SK-N-SH (cell line): Measurements from ENCODE around the gene SLC5A1. TPM values are rescaled to one million over a fixed set of nuclear protein-coding genes. Genes with fewer than 3 reads are reported as not detected.

ENCODE experiments used
- CTCF ChIA-PET: fragments of 300-600, 350-600 bp; formaldehyde crosslinking; extraction: SDS; loops from one replicate; lab custom pipeline; 2021; lab: Yijun Ruan, JAX
- POLR2A ChIA-PET: fragments of 350-600 bp; sonication (Branson Sonifier 250); formaldehyde crosslinking; extraction: SDS; loops from one replicate; lab custom pipeline; 2020; ENCODE audit warnings: antibody characterized with exemption, inconsistent platforms; lab: Yijun Ruan, JAX
- DNase-seq: peaks from one replicate; pipeline ENCODE4 v3.0.0; 2012
- H2AFZ ChIP-seq: fragments of 200-600 bp; sonication (generic); 2 replicates; pipeline ENCODE4 v1.8.1; 2016; ENCODE audit warnings: antibody characterized with exemption, mild to moderate bottlenecking, low read depth
- H3F3A ChIP-seq: fragments of 200-600 bp; sonication (generic); replicated peaks from 2 replicates; pipeline ENCODE3; 2016; ENCODE audit warnings: antibody characterized with exemption, mild to moderate bottlenecking; ENCODE audit not compliant: insufficient read depth
- H3K27ac ChIP-seq, 2 experiments: fragments of 200-500 bp in 1 of 2; fragments of 200-600 bp in 1 of 2; sonication (Bioruptor generic) in 1 of 2; sonication (generic), shearing (Covaris generic) in 1 of 2; 2 replicates each; pipeline versions ENCODE4 v1.5.1 to v1.6.1; 2014 to 2016; ENCODE audit warnings: low read depth in 2 of 2, inconsistent platforms in 1 of 2, low read length in 1 of 2, mild to moderate bottlenecking in 1 of 2, mixed read lengths in 1 of 2
- H3K27me3 ChIP-seq: fragments of 200-600 bp; sonication (generic), shearing (Covaris generic); 2 replicates; pipeline ENCODE4 v1.6.1; 2016; ENCODE audit warnings: mixed run types; ENCODE audit not compliant: insufficient read depth
- H3K36me3 ChIP-seq, 2 experiments: fragments of 200-500 bp in 1 of 2; fragments of 200-600 bp in 1 of 2; sonication (Bioruptor generic) in 1 of 2; sonication (generic) in 1 of 2; replicated peaks in 1 of 2; 2 replicates each; pipeline versions ENCODE3 to v1.5.1; 2014 to 2016; ENCODE audit warnings: low read length in 1 of 2, mild to moderate bottlenecking in 1 of 2; ENCODE audit not compliant: insufficient read depth in 2 of 2, control insufficient read depth in 1 of 2
- H3K4me1 ChIP-seq, 2 experiments: fragments of 200-500 bp in 1 of 2; fragments of 200-600 bp in 1 of 2; sonication (Bioruptor generic) in 1 of 2; sonication (generic), shearing (Covaris generic) in 1 of 2; 2 replicates each; pipeline versions ENCODE4 v1.5.1 to v1.6.1; 2014 to 2016; ENCODE audit warnings: low read depth in 1 of 2, low read length in 1 of 2, mixed run types in 1 of 2; ENCODE audit not compliant: insufficient read depth in 2 of 2, control insufficient read depth in 1 of 2
- H3K4me2 ChIP-seq: fragments of 200-600 bp; sonication (generic), shearing (Covaris generic); 2 replicates; pipeline ENCODE4 v1.6.1; 2017; ENCODE audit warnings: mixed run types
- H3K4me3 ChIP-seq, 2 experiments: fragments of 200-500 bp in 1 of 2; fragments of 200-600 bp in 1 of 2; sonication (Bioruptor generic) in 1 of 2; sonication (generic), shearing (Covaris generic) in 1 of 2; 2 replicates each; pipeline versions ENCODE4 v1.5.1 to v1.8.1; 2014 to 2016; ENCODE audit warnings: low read depth in 2 of 2, inconsistent platforms in 1 of 2, low read length in 1 of 2, mild to moderate bottlenecking in 1 of 2, mixed read lengths in 1 of 2, moderate library complexity in 1 of 2
- H3K79me2 ChIP-seq: fragments of 200-600 bp; sonication (generic); 2 replicates; pipeline ENCODE4 v1.8.1; 2017; ENCODE audit warnings: mild to moderate bottlenecking; ENCODE audit not compliant: insufficient read depth
- H3K9ac ChIP-seq: fragments of 200-600 bp; sonication (generic); 2 replicates; pipeline ENCODE4 v1.6.1; 2017; ENCODE audit warnings: mixed run types
- H3K9me2 ChIP-seq: fragments of 200-600 bp; sonication (generic); 2 replicates; pipeline ENCODE4 v1.6.1; 2017; ENCODE audit warnings: mixed run types
- H3K9me3 ChIP-seq: fragments of 200-600 bp; sonication (generic); 2 replicates; pipeline ENCODE4 v1.6.1; 2017; ENCODE audit warnings: mixed run types, mild to moderate bottlenecking, moderate library complexity
- H4K20me1 ChIP-seq: fragments of 200-600 bp; sonication (generic); 2 replicates; pipeline ENCODE4 v1.6.1; 2017; ENCODE audit warnings: mild to moderate bottlenecking, mixed run types; ENCODE audit not compliant: insufficient read depth
- CHD2 ChIP-seq: fragments of 150-350 bp; IDR thresholded peaks from 2 replicates; pipeline ENCODE4 v1.6.1; 2018; ENCODE audit warnings: low read length; ENCODE audit not compliant: partially characterized antibody
- ELF1 ChIP-seq: IDR thresholded peaks from 2 replicates; pipeline ENCODE4 v1.4.0; 2012
- EZH2phosphoT487 ChIP-seq: fragments of 200-600 bp; sonication (generic); IDR thresholded peaks from 2 replicates; pipeline ENCODE4 v1.6.1; 2017; ENCODE audit warnings: low read depth, mixed run types, mild to moderate bottlenecking, antibody characterized with exemption, moderate library complexity, borderline replicate concordance
- NFIC ChIP-seq: IDR thresholded peaks from 2 replicates; pipeline ENCODE4 v1.4.0; 2012; ENCODE audit warnings: borderline replicate concordance
- RAD21 ChIP-seq: IDR thresholded peaks from 2 replicates; pipeline ENCODE4 v1.6.1; 2012; ENCODE audit warnings: mild to moderate bottlenecking, low read length
- RFX5 ChIP-seq: IDR thresholded peaks from 2 replicates; pipeline ENCODE4 v1.6.1; 2012; ENCODE audit warnings: mild to moderate bottlenecking, improper control_type of control experiment, low read length
- RXRA ChIP-seq: IDR thresholded peaks from 2 replicates; pipeline ENCODE4 v1.4.0; 2012; ENCODE audit warnings: low read depth, mild to moderate bottlenecking, borderline replicate concordance
- SIN3A ChIP-seq: IDR thresholded peaks from 2 replicates; pipeline ENCODE4 v1.6.1; 2012; ENCODE audit warnings: low read depth, mild to moderate bottlenecking, low read length, moderate library complexity, borderline replicate concordance
- SMC3 ChIP-seq: IDR thresholded peaks from 2 replicates; pipeline ENCODE4 v1.6.1; 2012; ENCODE audit warnings: low read depth, low read length, improper control_type of control experiment
- TAF1 ChIP-seq: IDR thresholded peaks from 2 replicates; pipeline ENCODE4 v1.6.1; 2012; ENCODE audit warnings: low read depth, mild to moderate bottlenecking, low read length, moderate library complexity, borderline replicate concordance
- TEAD4 ChIP-seq: IDR thresholded peaks from 2 replicates; pipeline ENCODE4 v1.4.0; 2012; ENCODE audit warnings: mild to moderate bottlenecking, borderline replicate concordance; ENCODE audit not compliant: insufficient read depth
- WGBS: methylation state at CpG from one replicate; pipeline ENCODE4 v1.1.6; 2017; ENCODE audit warnings: low lambda C conversion rate; 5-methylcytosine and 5-hydroxymethylcytosine counted together
- polyA plus RNA-seq, 3 experiments: library from polyadenylated mRNA; depleted of rRNA; stranded (reverse); fragments of >200 nt; gene quantifications; 2 replicates each; pipeline ENCODE4 v1.2.3, GENCODE V29; 2012
- TF ChIP-seq, protein P1 (sequence below): fragments of 150-350 bp; IDR thresholded peaks from 2 replicates; pipeline ENCODE4 v1.6.1; 2016; ENCODE audit warnings: mild to moderate bottlenecking, low read depth, low read length
- TF ChIP-seq, protein P2 (sequence below): IDR thresholded peaks from 2 replicates; pipeline ENCODE4; 2012
- TF ChIP-seq, protein P3 (sequence below): IDR thresholded peaks from 2 replicates; pipeline ENCODE4 v1.6.1; 2012; ENCODE audit warnings: mild to moderate bottlenecking, low read depth, low read length, moderate library complexity
- TF ChIP-seq, protein P4 (sequence below): fragments of 200-600 bp; sonication (generic); IDR thresholded peaks from 2 replicates; pipeline ENCODE4 v1.6.1; 2017; ENCODE audit warnings: antibody characterized with exemption, mild to moderate bottlenecking, moderate library complexity

The SLC5A1 gene
- polyA plus RNA-seq, 1 of the 3 experiments (the other 2 are of a cell fraction) = not detected

DNA sequence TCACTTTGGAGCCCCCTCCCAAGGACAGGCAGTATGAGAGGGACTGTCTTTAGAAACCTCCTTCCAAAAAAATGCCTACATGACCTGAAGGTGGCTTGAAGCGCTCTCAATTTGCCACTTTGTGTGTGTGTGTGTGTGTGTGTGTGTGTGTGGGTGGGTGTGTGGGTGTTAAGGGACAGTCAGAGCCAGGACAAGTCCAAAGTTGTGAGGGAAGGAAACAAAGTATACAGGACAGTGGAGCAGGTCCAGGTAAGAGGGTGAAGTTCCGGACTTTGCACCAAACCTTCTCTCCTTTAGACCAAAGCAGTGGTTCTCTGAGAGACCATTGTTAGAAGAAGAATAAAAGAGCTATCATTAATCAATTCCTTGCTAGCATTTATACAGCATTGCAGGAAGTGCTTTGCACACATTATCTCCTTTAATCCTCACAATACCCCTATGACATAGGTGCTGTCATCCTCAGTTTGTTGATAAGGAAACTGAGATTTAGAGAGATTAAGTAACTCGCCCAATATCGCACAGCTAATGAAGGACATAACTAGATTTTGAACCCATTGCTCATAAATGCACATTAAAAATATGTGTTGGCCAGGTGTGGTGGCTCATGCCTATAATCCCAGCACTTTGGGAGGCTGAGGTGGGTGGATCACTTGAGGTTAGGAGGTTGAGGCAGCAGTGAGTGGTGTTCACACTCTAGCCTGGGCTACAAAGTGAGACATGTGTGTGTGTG, 12.4 kb upstream of the SLC5A1 start:
- Histone ChIP-seq H3K4me1 (no peaks in the 10 kb centered on the region; a peak in 1 of 4 replicates), H3K27me3 (no peaks in the 10 kb centered on the region), H3K4me2 (no peak overlapping the region), H3K9ac (no peak overlapping the region), H3K4me3 (no peak overlapping the region), H3K9me3 (no peaks in the 10 kb centered on the region), H2AFZ (no peak overlapping the region)
- 66% methylated on average over 4 of the region's 4 CpGs for WGBS
- TF ChIP-seq SIN3A = no peak
- TF ChIP-seq, protein P1, sequence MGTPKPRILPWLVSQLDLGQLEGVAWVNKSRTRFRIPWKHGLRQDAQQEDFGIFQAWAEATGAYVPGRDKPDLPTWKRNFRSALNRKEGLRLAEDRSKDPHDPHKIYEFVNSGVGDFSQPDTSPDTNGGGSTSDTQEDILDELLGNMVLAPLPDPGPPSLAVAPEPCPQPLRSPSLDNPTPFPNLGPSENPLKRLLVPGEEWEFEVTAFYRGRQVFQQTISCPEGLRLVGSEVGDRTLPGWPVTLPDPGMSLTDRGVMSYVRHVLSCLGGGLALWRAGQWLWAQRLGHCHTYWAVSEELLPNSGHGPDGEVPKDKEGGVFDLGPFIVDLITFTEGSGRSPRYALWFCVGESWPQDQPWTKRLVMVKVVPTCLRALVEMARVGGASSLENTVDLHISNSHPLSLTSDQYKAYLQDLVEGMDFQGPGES = no peak
- no peak for TF ChIP-seq SMC3
- TF ChIP-seq ELF1 = no peak
- no peak for TF ChIP-seq RXRA
- TF ChIP-seq, protein P2, sequence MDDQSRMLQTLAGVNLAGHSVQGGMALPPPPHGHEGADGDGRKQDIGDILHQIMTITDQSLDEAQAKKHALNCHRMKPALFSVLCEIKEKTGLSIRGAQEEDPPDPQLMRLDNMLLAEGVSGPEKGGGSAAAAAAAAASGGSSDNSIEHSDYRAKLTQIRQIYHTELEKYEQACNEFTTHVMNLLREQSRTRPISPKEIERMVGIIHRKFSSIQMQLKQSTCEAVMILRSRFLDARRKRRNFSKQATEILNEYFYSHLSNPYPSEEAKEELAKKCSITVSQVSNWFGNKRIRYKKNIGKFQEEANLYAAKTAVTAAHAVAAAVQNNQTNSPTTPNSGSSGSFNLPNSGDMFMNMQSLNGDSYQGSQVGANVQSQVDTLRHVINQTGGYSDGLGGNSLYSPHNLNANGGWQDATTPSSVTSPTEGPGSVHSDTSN = no peak
- TF ChIP-seq EZH2phosphoT487 = no peak
- no peak for TF ChIP-seq CHD2
- TF ChIP-seq TAF1 = no peak
- no peak for TF ChIP-seq RFX5
- no peak for TF ChIP-seq RAD21
- no peak for TF ChIP-seq NFIC
- TF ChIP-seq, protein P3, sequence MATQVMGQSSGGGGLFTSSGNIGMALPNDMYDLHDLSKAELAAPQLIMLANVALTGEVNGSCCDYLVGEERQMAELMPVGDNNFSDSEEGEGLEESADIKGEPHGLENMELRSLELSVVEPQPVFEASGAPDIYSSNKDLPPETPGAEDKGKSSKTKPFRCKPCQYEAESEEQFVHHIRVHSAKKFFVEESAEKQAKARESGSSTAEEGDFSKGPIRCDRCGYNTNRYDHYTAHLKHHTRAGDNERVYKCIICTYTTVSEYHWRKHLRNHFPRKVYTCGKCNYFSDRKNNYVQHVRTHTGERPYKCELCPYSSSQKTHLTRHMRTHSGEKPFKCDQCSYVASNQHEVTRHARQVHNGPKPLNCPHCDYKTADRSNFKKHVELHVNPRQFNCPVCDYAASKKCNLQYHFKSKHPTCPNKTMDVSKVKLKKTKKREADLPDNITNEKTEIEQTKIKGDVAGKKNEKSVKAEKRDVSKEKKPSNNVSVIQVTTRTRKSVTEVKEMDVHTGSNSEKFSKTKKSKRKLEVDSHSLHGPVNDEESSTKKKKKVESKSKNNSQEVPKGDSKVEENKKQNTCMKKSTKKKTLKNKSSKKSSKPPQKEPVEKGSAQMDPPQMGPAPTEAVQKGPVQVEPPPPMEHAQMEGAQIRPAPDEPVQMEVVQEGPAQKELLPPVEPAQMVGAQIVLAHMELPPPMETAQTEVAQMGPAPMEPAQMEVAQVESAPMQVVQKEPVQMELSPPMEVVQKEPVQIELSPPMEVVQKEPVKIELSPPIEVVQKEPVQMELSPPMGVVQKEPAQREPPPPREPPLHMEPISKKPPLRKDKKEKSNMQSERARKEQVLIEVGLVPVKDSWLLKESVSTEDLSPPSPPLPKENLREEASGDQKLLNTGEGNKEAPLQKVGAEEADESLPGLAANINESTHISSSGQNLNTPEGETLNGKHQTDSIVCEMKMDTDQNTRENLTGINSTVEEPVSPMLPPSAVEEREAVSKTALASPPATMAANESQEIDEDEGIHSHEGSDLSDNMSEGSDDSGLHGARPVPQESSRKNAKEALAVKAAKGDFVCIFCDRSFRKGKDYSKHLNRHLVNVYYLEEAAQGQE = no peak
- TF ChIP-seq TEAD4 = no peak
- TF ChIP-seq, protein P4, sequence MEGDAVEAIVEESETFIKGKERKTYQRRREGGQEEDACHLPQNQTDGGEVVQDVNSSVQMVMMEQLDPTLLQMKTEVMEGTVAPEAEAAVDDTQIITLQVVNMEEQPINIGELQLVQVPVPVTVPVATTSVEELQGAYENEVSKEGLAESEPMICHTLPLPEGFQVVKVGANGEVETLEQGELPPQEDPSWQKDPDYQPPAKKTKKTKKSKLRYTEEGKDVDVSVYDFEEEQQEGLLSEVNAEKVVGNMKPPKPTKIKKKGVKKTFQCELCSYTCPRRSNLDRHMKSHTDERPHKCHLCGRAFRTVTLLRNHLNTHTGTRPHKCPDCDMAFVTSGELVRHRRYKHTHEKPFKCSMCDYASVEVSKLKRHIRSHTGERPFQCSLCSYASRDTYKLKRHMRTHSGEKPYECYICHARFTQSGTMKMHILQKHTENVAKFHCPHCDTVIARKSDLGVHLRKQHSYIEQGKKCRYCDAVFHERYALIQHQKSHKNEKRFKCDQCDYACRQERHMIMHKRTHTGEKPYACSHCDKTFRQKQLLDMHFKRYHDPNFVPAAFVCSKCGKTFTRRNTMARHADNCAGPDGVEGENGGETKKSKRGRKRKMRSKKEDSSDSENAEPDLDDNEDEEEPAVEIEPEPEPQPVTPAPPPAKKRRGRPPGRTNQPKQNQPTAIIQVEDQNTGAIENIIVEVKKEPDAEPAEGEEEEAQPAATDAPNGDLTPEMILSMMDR = no peak
- TF ChIP-seq, all 33 proteins: peak for 0
- Histone ChIP-seq H3F3A (no peaks in the 10 kb centered on the region), H4K20me1 (no peaks in the 10 kb centered on the region), H3K36me3 (no peaks in the 10 kb centered on the region), H3K79me2 (no peaks in the 10 kb centered on the region), H3K27ac (no peak overlapping the region), H3K9me2 (no peaks in the 10 kb centered on the region)
- no peak for DNase-seq
- POLR2A ChIA-PET = no interaction called here
- CTCF ChIA-PET = no interaction called here
